Common myeloid progenitor, CD34-positive (primary cell): ENCODE measurements around the gene FAM20B.
A peak's percentile ranks its signal among the peaks of the same experiment; 100 is the strongest.
"Not testable (repeated sequence)": the region's sequence is repeated elsewhere in the genome, so short reads cannot be mapped to it uniquely, and the experiment has no call there.

Experiments used
- CTCF ChIA-PET: fragments of 350-600 bp; sonication (Branson Sonifier 250); formaldehyde crosslinking; loops from one replicate; lab custom pipeline; 2021; ENCODE audit warnings: antibody characterized with exemption; lab: Charles Lee
- POLR2A ChIA-PET: fragments of 350-600 bp; sonication (Branson Sonifier 250); formaldehyde crosslinking; loops from one replicate; lab custom pipeline; 2021; ENCODE audit warnings: antibody characterized with exemption; lab: Charles Lee
- DNase-seq, 3 donors: peaks; one replicate each; pipeline versions ENCODE4 v3.0.0 to v3.0.0-alpha.2; 2013
- H3K27ac ChIP-seq, 2 experiments: 1 replicate in 1 of 2; 2 replicates in 1 of 2; pipeline ENCODE4 v1.7.0; 2013; ENCODE audit warnings: inconsistent platforms in 2 of 2, low read length in 2 of 2, mild to moderate bottlenecking in 2 of 2, low read depth in 1 of 2, moderate library complexity in 1 of 2; ENCODE audit not compliant: severe bottlenecking in 2 of 2, insufficient read depth in 1 of 2, poor library complexity in 1 of 2
- H3K27me3 ChIP-seq, 5 experiments: replicated peaks in 2 of 5; 1 replicate in 3 of 5; 2 replicates in 2 of 5; pipeline versions ENCODE4 v1.6.1 to v1.7.0; 2013; ENCODE audit warnings: low read length in 4 of 5, mild to moderate bottlenecking in 2 of 5, moderate library complexity in 2 of 5, inconsistent platforms in 1 of 5; ENCODE audit not compliant: insufficient read depth in 5 of 5, control insufficient read depth in 4 of 5
- H3K36me3 ChIP-seq, 4 experiments: 1 replicate in 2 of 4; 2 replicates in 2 of 4; pipeline versions ENCODE4 v1.6.1 to v1.7.0; 2013; ENCODE audit warnings: low read length in 3 of 4, control low read depth in 1 of 4, mild to moderate bottlenecking in 1 of 4; ENCODE audit not compliant: control insufficient read depth in 4 of 4, insufficient read depth in 4 of 4
- H3K4me1 ChIP-seq, 4 experiments: 1 replicate in 3 of 4; 2 replicates in 1 of 4; pipeline versions ENCODE4 v1.6.1 to v1.7.1; 2013; ENCODE audit warnings: low read length in 3 of 4, mild to moderate bottlenecking in 3 of 4, control low read depth in 1 of 4, inconsistent platforms in 1 of 4, moderate library complexity in 1 of 4; ENCODE audit not compliant: control insufficient read depth in 4 of 4, insufficient read depth in 4 of 4; ENCODE audit errors: control extremely low read depth in 1 of 4
- H3K4me3 ChIP-seq, 7 experiments: 1 replicate in 4 of 7; 2 replicates in 3 of 7; pipeline versions ENCODE4 v1.5.1 to v1.7.0; 2013; ENCODE audit warnings: mild to moderate bottlenecking in 7 of 7, low read length in 6 of 7, moderate library complexity in 6 of 7, inconsistent platforms in 2 of 7, low read depth in 2 of 7, control low read depth in 1 of 7; ENCODE audit not compliant: insufficient read depth in 4 of 7, control insufficient read depth in 1 of 7; ENCODE audit errors: extremely low read depth in 1 of 7
- H3K9me3 ChIP-seq, 5 experiments: 1 replicate in 4 of 5; 2 replicates in 1 of 5; pipeline versions ENCODE4 v1.6.1 to v1.7.1; 2013; ENCODE audit warnings: low read length in 4 of 5, mild to moderate bottlenecking in 2 of 5, inconsistent platforms in 1 of 5, low read depth in 1 of 5, moderate library complexity in 1 of 5; ENCODE audit not compliant: control insufficient read depth in 4 of 5, insufficient read depth in 2 of 5; ENCODE audit errors: control extremely low read depth in 1 of 5
- WGBS: methylation state at CpG from one replicate; pipeline ENCODE4 v1.1.5; 2013; ENCODE audit not compliant: insufficient coverage; 5-methylcytosine and 5-hydroxymethylcytosine counted together

The FAM20B gene

DNA sequence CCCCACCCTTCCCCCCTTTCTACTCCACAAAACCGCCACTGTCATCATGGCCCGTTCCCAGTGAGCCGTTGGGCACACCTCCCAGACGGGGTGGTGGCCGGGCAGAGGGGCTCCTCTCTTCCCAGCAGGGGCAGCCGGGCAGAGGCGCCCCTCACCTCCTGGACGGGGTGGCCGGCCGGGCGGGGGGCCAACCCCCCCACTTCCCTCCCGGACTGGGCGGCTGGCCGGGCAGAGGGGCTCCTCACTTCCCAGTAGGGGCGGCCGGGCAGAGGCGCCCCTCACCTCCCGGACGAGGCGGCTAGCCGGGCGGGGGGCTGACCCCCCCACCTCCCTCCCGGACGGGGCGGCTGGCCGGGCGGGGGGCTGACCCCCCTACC, 14.5 kb downstream of the FAM20B start:
- CTCF ChIA-PET, DNase-seq, H3K9me3 ChIP-seq, H3K27ac ChIP-seq, POLR2A ChIA-PET, H3K4me3 ChIP-seq, H3K27me3 ChIP-seq: not testable (repeated sequence)
- 98% methylated on average over 10 of the region's 27 CpGs for WGBS
- Histone ChIP-seq H3K36me3 (peaks cover 7 to 17% (median 12%) of the 10 kb centered on the region in 4 experiments), H3K4me1 (peaks cover 0 to 26% (median 2%) of the 10 kb centered on the region in 4 experiments)

DNA sequence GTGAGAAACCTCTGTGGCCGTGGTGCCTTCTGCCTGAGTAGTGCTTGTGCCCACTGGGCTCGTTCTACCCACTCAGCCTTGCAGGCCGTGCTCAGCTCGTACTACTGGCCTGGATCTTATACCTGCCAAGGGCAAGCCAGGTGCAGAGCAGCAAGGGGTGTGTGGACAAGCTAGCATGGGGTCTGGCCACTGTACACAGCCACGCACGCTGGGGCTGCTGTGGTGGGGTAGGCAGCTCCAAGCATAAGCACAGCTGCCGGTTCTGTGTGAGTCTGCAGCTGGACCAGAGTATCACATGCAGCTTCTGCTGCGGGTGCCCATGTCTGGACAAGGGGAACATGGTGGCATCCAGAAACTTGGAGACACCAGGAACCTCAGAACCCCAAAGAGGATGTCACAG, 16.4 kb downstream of the FAM20B start:
- Histone ChIP-seq H3K27ac (no peak overlapping the region), H3K27me3 (no peaks in the 10 kb centered on the region), H3K4me1 (peaks cover 0 to 22% (median 2%) of the 10 kb centered on the region in 4 experiments), H3K36me3 (peaks cover 7 to 17% (median 12%) of the 10 kb centered on the region in 4 experiments), H3K9me3 (peaks cover 0 to 8% (median 0%) of the 10 kb centered on the region in 5 experiments), H3K4me3 (no peak overlapping the region)
- no peak for DNase-seq
- CTCF ChIA-PET: interaction anchor here (1.0 to 1.2 kb wide), 2 partner anchors 13 to 36 kb away, joined by 3 to 4 read pairs; no protein-coding TSS in a partner anchor
- POLR2A ChIA-PET: no interaction called here
- 99% methylated on average over 8 of the region's 8 CpGs for WGBS

DNA sequence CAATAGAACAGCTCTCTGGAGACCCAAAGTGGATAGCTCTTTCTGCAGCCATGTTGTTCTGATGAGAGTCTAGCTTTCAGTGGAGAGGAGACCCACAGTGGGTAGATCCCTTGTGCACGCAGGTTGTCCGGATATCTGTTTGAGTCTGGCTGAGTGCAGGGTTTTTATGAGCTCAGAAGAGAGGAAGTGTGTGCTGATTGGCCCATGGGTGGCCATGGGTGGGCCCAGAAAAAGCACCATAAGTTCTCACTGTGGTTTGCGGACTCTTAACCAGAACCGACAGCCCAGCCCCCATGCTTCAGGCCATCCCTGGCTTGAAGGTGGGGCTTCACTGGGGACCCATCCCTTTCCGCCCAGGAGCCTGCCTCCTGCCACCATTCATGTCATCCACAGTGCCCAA, 17.0 kb downstream of the FAM20B start:
- Histone ChIP-seq H3K27ac (no peak overlapping the region), H3K4me1 (peaks cover 0 to 22% (median 5%) of the 10 kb centered on the region in 4 experiments), H3K9me3 (peaks cover 0 to 8% (median 0%) of the 10 kb centered on the region in 5 experiments), H3K36me3 (peaks cover 7 to 17% (median 12%) of the 10 kb centered on the region in 4 experiments), H3K4me3 (no peak overlapping the region), H3K27me3 (no peaks in the 10 kb centered on the region)
- 96% methylated on average over 3 of the region's 5 CpGs for WGBS
- ChIA-PET CTCF (interaction anchor here (1.0 to 1.2 kb wide), 2 partner anchors 13 to 36 kb away, joined by 3 to 4 read pairs; no protein-coding TSS in a partner anchor), POLR2A (no interaction called here)
- no peak for DNase-seq

DNA sequence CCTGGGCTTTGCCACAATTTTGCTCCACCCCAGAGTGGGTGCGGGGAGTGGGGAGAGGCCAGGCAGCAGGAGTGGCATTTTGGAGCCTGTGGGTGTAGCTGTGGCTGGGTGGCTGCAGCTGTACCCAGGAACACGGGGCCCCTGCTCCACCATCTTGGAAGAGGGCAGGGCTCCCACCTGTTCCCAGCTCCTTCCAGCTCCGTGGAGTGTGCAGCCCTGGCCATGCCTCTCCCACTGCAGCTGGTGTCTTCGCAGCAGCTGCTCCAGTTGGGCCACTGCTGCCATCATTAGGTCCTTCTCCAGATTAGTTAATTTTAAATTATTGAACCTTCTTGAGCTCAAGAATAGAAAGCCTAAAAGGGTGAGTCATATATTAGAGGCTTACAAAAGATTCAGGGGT, 17.6 kb downstream of the FAM20B start:
- DNase-seq: no peak
- WGBS: 100% methylated on average over 3 of the region's 4 CpGs
- Histone ChIP-seq H3K36me3 (peaks cover 7 to 18% (median 12%) of the 10 kb centered on the region in 4 experiments), H3K27me3 (no peaks in the 10 kb centered on the region), H3K27ac (no peak overlapping the region), H3K4me1 (peaks cover 0 to 22% (median 8%) of the 10 kb centered on the region in 4 experiments), H3K4me3 (no peak overlapping the region), H3K9me3 (peaks cover 0 to 8% (median 0%) of the 10 kb centered on the region in 5 experiments)
- POLR2A ChIA-PET: no interaction called here
- CTCF ChIA-PET: no interaction called here

DNA sequence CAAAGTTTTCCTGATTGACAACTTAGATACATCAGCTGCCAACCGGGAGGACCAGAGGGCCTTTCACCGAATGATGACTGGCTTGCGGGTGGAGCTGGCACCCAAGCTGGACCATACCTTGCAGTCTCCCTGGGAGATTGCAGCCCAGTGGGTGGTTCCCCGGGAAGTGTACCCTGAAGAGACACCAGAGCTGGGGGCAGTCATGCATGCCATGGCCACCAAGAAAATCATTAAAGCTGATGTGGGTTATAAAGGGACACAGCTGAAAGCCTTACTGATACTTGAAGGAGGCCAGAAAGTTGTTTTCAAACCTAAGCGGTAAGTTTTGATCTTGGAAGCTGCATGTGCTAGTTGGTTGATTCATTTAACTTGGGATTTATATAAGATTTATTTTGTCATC, 18.2 kb downstream of the FAM20B start:
- Histone ChIP-seq H3K4me1 (peaks cover 0 to 17% (median 9%) of the 10 kb centered on the region in 4 experiments), H3K9me3 (peaks cover 0 to 8% (median 0%) of the 10 kb centered on the region in 5 experiments), H3K4me3 (no peak overlapping the region), H3K27me3 (no peaks in the 10 kb centered on the region), H3K27ac (no peak overlapping the region), H3K36me3 (peaks cover 7 to 18% (median 12%) of the 10 kb centered on the region in 4 experiments)
- WGBS: 100% methylated on average over 5 of the region's 5 CpGs
- ChIA-PET CTCF (no interaction called here), POLR2A (no interaction called here)
- DNase-seq: no peak

DNA sequence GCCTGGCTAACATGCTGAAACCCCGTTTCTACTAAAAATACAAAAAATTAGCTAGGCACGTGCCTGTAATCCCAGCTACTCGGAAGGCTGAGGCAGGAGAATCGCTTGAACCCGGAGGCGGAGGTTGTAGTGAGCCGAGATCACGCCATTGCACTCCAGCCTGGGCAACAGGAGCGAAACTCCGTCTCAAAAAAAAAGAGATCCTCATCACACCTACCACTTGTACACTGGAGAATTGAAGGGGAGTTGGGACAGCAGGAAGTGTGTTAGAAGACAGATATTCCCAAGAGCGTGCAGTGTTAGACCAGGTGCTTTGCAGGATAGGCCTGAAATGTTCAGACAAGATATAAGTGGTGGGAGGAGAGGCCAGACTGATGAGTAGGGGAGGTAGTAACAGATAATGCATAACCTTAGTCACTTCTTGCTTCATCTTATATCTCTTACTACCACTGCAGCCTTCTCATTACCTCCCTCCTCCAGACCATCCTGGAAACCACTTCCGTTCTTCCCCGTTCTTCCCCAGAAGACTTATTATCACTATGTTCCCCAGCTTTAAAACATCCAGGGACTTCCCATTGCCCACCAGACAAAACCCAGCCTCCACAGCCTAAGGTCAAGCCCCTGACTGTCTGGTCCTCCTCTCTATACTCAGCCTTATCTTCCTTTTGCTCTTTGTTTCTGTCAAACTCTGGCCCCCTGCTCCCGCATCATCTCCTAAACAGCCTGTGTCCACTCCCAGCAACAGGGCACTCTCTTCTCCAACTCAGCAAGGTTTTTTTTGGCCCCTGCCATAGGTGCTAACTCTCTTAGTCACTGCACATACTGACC, 21.3 kb downstream of the FAM20B start:
- Histone ChIP-seq H3K9me3 (peaks cover 0 to 6% (median 0%) of the 10 kb centered on the region in 5 experiments), H3K4me1 (peaks cover 0 to 15% (median 9%) of the 10 kb centered on the region in 4 experiments), H3K4me3 (no peak overlapping the region), H3K27ac (peak overlapping the region in 1 of 2 experiments; percentile 37), H3K36me3 (peaks cover 10 to 17% (median 12%) of the 10 kb centered on the region in 4 experiments), H3K27me3 (no peaks in the 10 kb centered on the region)
- 91% methylated on average over 10 of the region's 14 CpGs for whole genome bisulfite sequencing
- ChIA-PET CTCF (interaction anchor here (1.9 kb wide), 1 partner anchor 44 kb away, joined by 5 read pairs; no protein-coding TSS in a partner anchor), POLR2A (interaction anchor here (0.6 kb wide), 1 partner anchor 10 kb away, joined by 3 read pairs; no protein-coding TSS in a partner anchor)
- peak; percentile 23 to 53 (median 24) for DNase-seq

DNA sequence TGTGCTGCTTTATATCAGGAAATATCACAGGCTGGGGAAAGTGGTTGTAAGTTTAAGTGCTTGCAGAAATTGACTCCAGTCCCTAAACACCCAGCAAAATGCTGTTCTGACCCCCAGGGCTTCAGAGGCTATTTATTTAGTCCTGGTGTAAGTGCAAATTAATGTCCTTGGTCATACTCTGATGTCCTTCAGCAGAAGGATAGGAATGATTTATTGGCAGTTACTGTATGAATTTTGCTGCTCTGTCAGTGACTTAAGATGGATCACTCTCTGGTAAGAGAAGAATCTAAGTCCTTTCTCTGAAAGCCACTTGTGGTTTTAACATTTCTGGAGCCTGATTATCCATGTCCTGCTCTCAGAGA, 21.9 kb downstream of the FAM20B start:
- Histone ChIP-seq H3K4me1 (peaks cover 0 to 17% (median 10%) of the 10 kb centered on the region in 4 experiments), H3K27me3 (no peaks in the 10 kb centered on the region), H3K9me3 (peaks cover 0 to under 1% (median 0%) of the 10 kb centered on the region in 5 experiments), H3K4me3 (no peak overlapping the region), H3K27ac (peak overlapping the region in 1 of 2 experiments; percentile 37), H3K36me3 (peaks cover 8 to 15% (median 11%) of the 10 kb centered on the region in 4 experiments)
- ChIA-PET POLR2A (interaction anchor here (0.6 to 1.1 kb wide), 2 partner anchors 9 to 10 kb away, joined by 3 read pairs; no protein-coding TSS in a partner anchor), CTCF (interaction anchor here (1.9 kb wide), 1 partner anchor 44 kb away, joined by 5 read pairs; no protein-coding TSS in a partner anchor)
- DNase-seq: no peak
